GM23338 (cell line): ENCODE measurements around the gene COX17. TPM values are rescaled to one million over a fixed set of nuclear protein-coding genes. Genes with fewer than 3 reads are reported as not detected.

Experiments used
- ATAC-seq: fragments of 200-7000 bp; cut with Tn5 transposase; 3 replicates; pipeline ENCODE4 v1.9.1; 2020
- DNase-seq: peaks from one replicate; pipeline ENCODE4 v3.0.0-alpha.2; 2015; ENCODE audit warnings: low spot score
- H2AFZ ChIP-seq: fragments of 200-600 bp; sonication (generic); 2 replicates; pipeline ENCODE4 v1.8.0; 2016; ENCODE audit warnings: antibody characterized with exemption, mild to moderate bottlenecking, moderate library complexity
- H3F3A ChIP-seq: fragments of 200-600 bp; sonication (generic); replicated peaks from 2 replicates; pipeline ENCODE4 v1.8.0; 2017; ENCODE audit warnings: antibody characterized with exemption, mixed run types, low read depth
- H3K27ac ChIP-seq: fragments of 200-600 bp; sonication (generic); 2 replicates; pipeline ENCODE4 v1.6.1; 2016; ENCODE audit warnings: low read depth
- H3K27me3 ChIP-seq: fragments of 200-600 bp; sonication (generic); 2 replicates; pipeline ENCODE4 v1.8.0; 2016; ENCODE audit warnings: mild to moderate bottlenecking, mixed run types, moderate library complexity; ENCODE audit not compliant: insufficient read depth
- H3K36me3 ChIP-seq: fragments of 200-600 bp; sonication (generic); 2 replicates; pipeline ENCODE4 v1.8.0; 2016; ENCODE audit warnings: mild to moderate bottlenecking; ENCODE audit not compliant: insufficient read depth
- H3K4me1 ChIP-seq: fragments of 200-600 bp; sonication (generic); 2 replicates; pipeline ENCODE4 v1.8.0; 2016; ENCODE audit warnings: mild to moderate bottlenecking, moderate library complexity; ENCODE audit not compliant: insufficient read depth
- H3K4me2 ChIP-seq: fragments of 200-600 bp; sonication (generic); 2 replicates; pipeline ENCODE4 v1.7.1; 2017; ENCODE audit warnings: mixed run types
- H3K4me3 ChIP-seq: fragments of 200-600 bp; sonication (generic); 2 replicates; pipeline ENCODE4 v1.6.1; 2016; ENCODE audit warnings: mixed run types
- H3K79me2 ChIP-seq: fragments of 200-600 bp; sonication (generic); replicated peaks from 2 replicates; pipeline ENCODE4 v1.8.0; 2017; ENCODE audit warnings: mild to moderate bottlenecking; ENCODE audit not compliant: insufficient read depth
- H3K9me2 ChIP-seq: fragments of 200-600 bp; sonication (generic); 2 replicates; pipeline ENCODE4 v1.8.0; 2017; ENCODE audit not compliant: insufficient read depth
- H4K20me1 ChIP-seq: fragments of 200-600 bp; sonication (generic); replicated peaks from 2 replicates; pipeline ENCODE4 v1.8.0; 2017; ENCODE audit warnings: mild to moderate bottlenecking; ENCODE audit not compliant: insufficient read depth
- H3K27ac Mint-ChIP-seq: 2 replicates; pipeline ENCODE4 v1.8.0; 2020; ENCODE audit warnings: inconsistent platforms, mild to moderate bottlenecking, moderate library complexity, mixed read lengths
- H3K27me3 Mint-ChIP-seq: 3 replicates; pipeline ENCODE4 v1.8.0; 2022; ENCODE audit warnings: low read depth, mild to moderate bottlenecking, moderate library complexity, mixed read lengths, inconsistent platforms; ENCODE audit not compliant: insufficient read depth, poor library complexity
- H3K36me3 Mint-ChIP-seq: 3 replicates; pipeline ENCODE4 v1.8.0; 2021; ENCODE audit warnings: low read depth, mild to moderate bottlenecking, inconsistent platforms, moderate library complexity, mixed read lengths
- H3K4me1 Mint-ChIP-seq: 3 replicates; pipeline ENCODE4 v1.8.0; 2020; ENCODE audit warnings: mild to moderate bottlenecking, inconsistent platforms, mixed read lengths
- H3K4me3 Mint-ChIP-seq: 3 replicates; pipeline ENCODE4 v1.8.0; 2021; ENCODE audit warnings: moderate library complexity, mild to moderate bottlenecking, inconsistent platforms, mixed read lengths
- H3K9me3 Mint-ChIP-seq: 3 replicates; pipeline ENCODE4 v1.8.0; 2020; ENCODE audit warnings: moderate library complexity, mild to moderate bottlenecking, inconsistent platforms, mixed read lengths
- CREB1 ChIP-seq: fragments of 250-450 bp; sonication (Bioruptor Pico); IDR thresholded peaks from 2 replicates; pipeline ENCODE4 v1.5.0; 2020; ENCODE audit warnings: low read depth, mild to moderate bottlenecking, moderate library complexity
- CTCF ChIP-seq, 2 experiments: fragments of 200-600 bp in 1 of 2; sonication (generic) in 1 of 2; conservative IDR thresholded peaks; 2 replicates each; pipeline versions ENCODE4 v1.5.1 to v1.6.1; 2016 to 2017; ENCODE audit warnings: antibody characterized with exemption in 2 of 2, low read depth in 2 of 2, mild to moderate bottlenecking in 2 of 2, moderate library complexity in 1 of 2
- ETS1 ChIP-seq: IDR thresholded peaks from 2 replicates; pipeline ENCODE4 v1.6.1; 2016; ENCODE audit warnings: antibody characterized with exemption
- EZH2 ChIP-seq: fragments of 200-600 bp; sonication (generic); IDR thresholded peaks from one replicate; pipeline ENCODE4 v1.8.0; 2017; ENCODE audit warnings: antibody characterized with exemption, mild to moderate bottlenecking, low read depth; ENCODE audit not compliant: unreplicated experiment
- EZH2phosphoT487 ChIP-seq: fragments of 200-600 bp; sonication (generic); IDR thresholded peaks from one replicate; pipeline ENCODE4 v1.8.1; 2018; ENCODE audit warnings: antibody characterized with exemption; ENCODE audit not compliant: unreplicated experiment
- JUNB ChIP-seq: IDR thresholded peaks from one replicate; pipeline ENCODE4 v1.6.1; 2016; ENCODE audit warnings: antibody characterized with exemption; ENCODE audit not compliant: unreplicated experiment
- REST ChIP-seq: IDR thresholded peaks from one replicate; pipeline ENCODE4 v1.6.1; 2018; ENCODE audit warnings: antibody characterized with exemption; ENCODE audit not compliant: unreplicated experiment
- STAT1 ChIP-seq: IDR thresholded peaks from one replicate; pipeline ENCODE4 v1.6.1; 2016; ENCODE audit warnings: antibody characterized with exemption; ENCODE audit not compliant: unreplicated experiment
- ZNF462 ChIP-seq: fragments of 250-450 bp; sonication (Bioruptor Pico); IDR thresholded peaks from 2 replicates; pipeline ENCODE4 v1.5.0; 2020; ENCODE audit warnings: mild to moderate bottlenecking, moderate library complexity
- polyA plus RNA-seq: library from polyadenylated mRNA; unstranded; fragments of >200 nt; fragmentation: Nextera tagmentation; extraction: Ambion mirVana; gene quantifications from 2 replicates; pipeline ENCODE4 v1.2.1, GENCODE V29; 2016
- total RNA-seq: library from RNA; depleted of rRNA; stranded (reverse); fragments of >200 nt; shearing (Covaris generic); gene quantifications from 2 replicates; pipeline ENCODE4 v1.2.3, GENCODE V29; 2014

Gene COX17
- total and polyA plus RNA-seq, 2 experiments from 2014 or later: 24.0 to 324 TPM

- no peaks in the 10 kb centered on the region for H3K9me2 ChIP-seq
- no peaks in the 10 kb centered on the region for H3K79me2 ChIP-seq
- no peak overlapping the region for H2AFZ ChIP-seq
- ATAC-seq: no peak
- H3K27ac ChIP-seq: no peak overlapping the region
- Mint-ChIP-seq H3K4me1 (peaks cover 2% of the 10 kb centered on the region; the same call in 2 of the 3 replicates), H3K36me3 (0 out of 3 replicates have a peak, but pooled peaks cover under 1% of the 10 kb centered on the region), H3K4me3 (no peak overlapping the region), H3K27me3 (no peaks in the 10 kb centered on the region), H3K9me3 (no peaks in the 10 kb centered on the region), H3K27ac (no peak overlapping the region)
- DNase-seq: no peak
- H3K4me2 ChIP-seq: no peak overlapping the region
- no peaks in the 10 kb centered on the region for H3K27me3 ChIP-seq
- H3K4me1 ChIP-seq: no peaks in the 10 kb centered on the region
- TF ChIP-seq CTCF (conservative IDR thresholded peaks at IDR 0.05; ENCODE audit: low read depth in 2 of 2) (no peak), JUNB (no peak), CREB1 (CRISPR knock-in tag) (no peak)
- H3F3A ChIP-seq: no peaks in the 10 kb centered on the region
- H3K4me3 ChIP-seq: no peak overlapping the region
- H4K20me1 ChIP-seq: no peaks in the 10 kb centered on the region
- no peaks in the 10 kb centered on the region for H3K36me3 ChIP-seq
Observed at GRCh38 chr3:119664370-119664769, 12.8 kb downstream of the COX17 start.

- Mint-ChIP-seq H3K9me3 (no peaks in the 10 kb centered on the region), H3K4me1 (peaks cover 2% of the 10 kb centered on the region; the same call in 2 of the 3 replicates), H3K27ac (no peak overlapping the region), H3K27me3 (no peaks in the 10 kb centered on the region), H3K36me3 (no peaks in the 10 kb centered on the region), H3K4me3 (no peak overlapping the region)
- no peaks in the 10 kb centered on the region for H3K36me3 ChIP-seq
- H3K27me3 ChIP-seq: no peaks in the 10 kb centered on the region
- H2AFZ ChIP-seq: no peak overlapping the region
- no peaks in the 10 kb centered on the region for H3K4me1 ChIP-seq
- no peak for ATAC-seq
- H3K4me2 ChIP-seq: no peak overlapping the region
- H3K9me2 ChIP-seq: no peaks in the 10 kb centered on the region
- no peaks in the 10 kb centered on the region for H3F3A ChIP-seq
- DNase-seq: no peak
- no peak overlapping the region for H3K4me3 ChIP-seq
- H3K79me2 ChIP-seq: no peaks in the 10 kb centered on the region
- no peak overlapping the region for H3K27ac ChIP-seq
- no peaks in the 10 kb centered on the region for H4K20me1 ChIP-seq
- no peak for TF ChIP-seq CREB1 (CRISPR knock-in tag)
- no peak for TF ChIP-seq REST
- no peak for TF ChIP-seq ZNF462 (CRISPR knock-in tag)
- TF ChIP-seq ETS1: no peak
- no peak for TF ChIP-seq EZH2phosphoT487
- no peak for TF ChIP-seq EZH2
- TF ChIP-seq STAT1: no peak
- no peak for TF ChIP-seq JUNB
Observed at GRCh38 chr3:119663885-119664284, 13.3 kb downstream of the COX17 start.
